SK-N-MC (cell line): ENCODE data around the gene CLIP1.

Source experiments
- EZH2 ChIP-seq: fragments of 200-600 bp; sonication (generic); IDR thresholded peaks from one replicate; pipeline ENCODE4 v1.6.1; 2017; ENCODE audit warnings: antibody characterized with exemption
- POLR2AphosphoS5 ChIP-seq: IDR thresholded peaks from 2 replicates; pipeline ENCODE4 v1.6.1; 2012; ENCODE audit warnings: mild to moderate bottlenecking, low read depth, low read length, borderline replicate concordance

- no peak for TF ChIP-seq POLR2AphosphoS5
- TF ChIP-seq EZH2, result no peak
These were observed 28.7 kb downstream of the CLIP1 start for GRCh38 chr12:122393817-122394216.
